GM10266 (cell line): Measurements from ENCODE around the gene UGT1A5.

Source experiments
- DNase-seq: peaks from one replicate; pipeline ENCODE4 v3.0.0; 2012; ENCODE audit errors: extremely low spot score
- TF ChIP-seq, protein P1 (sequence below): IDR thresholded peaks from 2 replicates; pipeline ENCODE4 v1.5.1; 2012; ENCODE audit warnings: mild to moderate bottlenecking, low read depth; ENCODE audit not compliant: control insufficient read depth, insufficient read depth; ENCODE audit errors: missing control alignments

UGT1A5 gene

DNA sequence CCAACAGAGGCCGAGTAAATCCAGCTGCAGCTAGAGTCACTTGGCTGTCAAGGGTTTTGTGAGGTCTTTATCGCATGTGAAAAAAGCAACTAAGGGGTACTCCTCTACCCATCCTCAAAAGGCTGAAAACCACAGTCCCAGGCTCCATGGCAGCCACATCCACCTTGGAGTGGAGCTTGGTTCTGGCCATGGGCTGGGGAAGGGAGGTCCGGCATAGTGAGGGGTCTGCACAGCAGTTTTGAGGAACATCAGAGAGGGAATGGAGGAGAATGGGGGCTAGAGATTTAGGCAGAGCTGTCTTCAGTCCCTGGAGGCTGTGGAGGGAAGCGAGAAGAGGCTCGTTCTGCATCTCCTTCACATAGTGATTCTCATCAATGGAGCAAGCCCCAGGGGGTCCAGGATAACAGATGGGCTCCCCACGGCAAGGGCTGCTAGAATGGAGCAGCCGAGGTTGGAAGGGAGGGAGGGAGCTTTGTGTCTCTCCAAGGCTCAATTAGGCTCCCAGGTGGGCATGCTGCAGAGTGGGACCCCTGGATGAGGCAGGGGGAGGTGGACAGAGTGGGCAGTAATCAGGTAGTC lies 86.5 kb downstream of the UGT1A5 start:
- TF ChIP-seq, protein P1, sequence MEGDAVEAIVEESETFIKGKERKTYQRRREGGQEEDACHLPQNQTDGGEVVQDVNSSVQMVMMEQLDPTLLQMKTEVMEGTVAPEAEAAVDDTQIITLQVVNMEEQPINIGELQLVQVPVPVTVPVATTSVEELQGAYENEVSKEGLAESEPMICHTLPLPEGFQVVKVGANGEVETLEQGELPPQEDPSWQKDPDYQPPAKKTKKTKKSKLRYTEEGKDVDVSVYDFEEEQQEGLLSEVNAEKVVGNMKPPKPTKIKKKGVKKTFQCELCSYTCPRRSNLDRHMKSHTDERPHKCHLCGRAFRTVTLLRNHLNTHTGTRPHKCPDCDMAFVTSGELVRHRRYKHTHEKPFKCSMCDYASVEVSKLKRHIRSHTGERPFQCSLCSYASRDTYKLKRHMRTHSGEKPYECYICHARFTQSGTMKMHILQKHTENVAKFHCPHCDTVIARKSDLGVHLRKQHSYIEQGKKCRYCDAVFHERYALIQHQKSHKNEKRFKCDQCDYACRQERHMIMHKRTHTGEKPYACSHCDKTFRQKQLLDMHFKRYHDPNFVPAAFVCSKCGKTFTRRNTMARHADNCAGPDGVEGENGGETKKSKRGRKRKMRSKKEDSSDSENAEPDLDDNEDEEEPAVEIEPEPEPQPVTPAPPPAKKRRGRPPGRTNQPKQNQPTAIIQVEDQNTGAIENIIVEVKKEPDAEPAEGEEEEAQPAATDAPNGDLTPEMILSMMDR: no peak
- DNase-seq: no peak

DNA sequence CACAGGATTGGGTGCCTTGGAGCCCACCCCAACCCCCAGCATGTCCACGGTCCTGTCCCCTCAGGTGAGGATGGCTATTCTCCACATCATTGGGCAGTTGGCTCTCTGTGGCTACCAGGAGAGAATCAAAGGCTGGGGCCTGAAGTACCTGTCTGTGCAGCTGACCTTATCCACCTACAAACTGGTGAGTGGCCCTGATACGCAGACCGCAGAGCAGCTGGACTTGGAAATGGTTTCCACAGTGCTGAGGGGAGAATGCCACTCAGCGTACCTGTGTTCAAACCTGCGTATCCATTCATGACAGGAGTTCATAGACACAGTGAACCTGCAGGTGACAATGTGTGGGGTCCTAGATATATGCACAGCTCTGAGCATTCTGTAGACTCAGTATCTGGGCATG lies 87.0 kb downstream of the UGT1A5 start:
- TF ChIP-seq, protein P1: no peak
- DNase-seq: no peak

DNA sequence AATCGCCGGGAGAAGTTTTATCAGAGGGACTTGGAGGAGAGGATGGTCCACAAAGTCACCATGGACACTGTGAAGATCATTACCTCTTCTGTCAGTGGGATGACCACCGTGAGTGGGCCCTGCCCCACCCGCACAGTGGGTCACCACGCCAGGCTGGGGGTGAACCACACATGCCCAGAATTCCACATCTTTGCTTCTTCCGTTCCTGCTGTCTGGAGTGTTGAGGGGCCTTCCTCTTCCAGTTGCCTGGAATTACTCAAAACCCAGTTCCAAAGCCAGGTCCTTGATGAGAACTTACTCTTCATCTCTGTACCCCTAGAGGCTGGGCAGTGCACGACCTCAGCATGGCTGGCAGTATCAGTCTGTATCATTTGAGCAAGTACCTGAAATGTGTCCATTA lies 87.5 kb downstream of the UGT1A5 start:
- DNase-seq: no peak
- TF ChIP-seq, protein P1: no peak

DNA sequence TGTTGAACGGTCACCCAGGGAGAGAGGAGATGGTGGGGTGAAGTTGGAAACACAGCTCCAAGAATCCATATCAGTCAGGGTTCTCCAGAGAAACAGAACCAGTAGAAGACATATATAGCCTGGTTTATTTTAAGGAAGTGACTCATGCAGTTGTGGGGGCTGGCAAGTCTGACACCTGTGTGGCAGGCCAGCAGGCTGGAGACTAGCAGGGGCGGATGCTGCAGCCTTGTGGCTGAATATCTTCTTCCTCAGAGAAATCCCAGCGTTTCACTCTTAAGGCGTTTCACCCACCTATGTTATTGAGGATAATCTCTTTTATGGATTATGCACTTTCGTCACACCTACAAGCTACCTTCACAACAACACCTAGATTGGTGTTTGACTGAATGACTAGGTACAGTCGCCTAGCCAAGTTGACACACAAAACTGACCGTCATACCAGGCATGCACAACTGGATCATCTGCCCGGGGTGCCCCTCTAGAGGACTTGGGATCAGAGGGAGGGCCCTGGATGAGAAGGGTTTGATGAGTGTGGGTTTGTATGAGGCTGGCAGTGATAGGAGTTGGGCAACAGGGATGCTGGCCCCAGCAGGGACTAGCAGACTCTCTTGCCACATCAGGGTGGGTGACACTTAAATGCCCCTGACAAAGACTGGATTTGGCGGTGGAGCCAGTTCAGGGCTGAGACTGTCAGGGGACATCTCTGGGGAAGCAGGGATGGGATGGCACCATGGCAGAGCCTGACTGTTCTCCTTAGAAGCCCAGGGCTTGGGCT lies 88.8 kb downstream of the UGT1A5 start:
- TF ChIP-seq, protein P1: no peak
- DNase-seq: no peak

DNA sequence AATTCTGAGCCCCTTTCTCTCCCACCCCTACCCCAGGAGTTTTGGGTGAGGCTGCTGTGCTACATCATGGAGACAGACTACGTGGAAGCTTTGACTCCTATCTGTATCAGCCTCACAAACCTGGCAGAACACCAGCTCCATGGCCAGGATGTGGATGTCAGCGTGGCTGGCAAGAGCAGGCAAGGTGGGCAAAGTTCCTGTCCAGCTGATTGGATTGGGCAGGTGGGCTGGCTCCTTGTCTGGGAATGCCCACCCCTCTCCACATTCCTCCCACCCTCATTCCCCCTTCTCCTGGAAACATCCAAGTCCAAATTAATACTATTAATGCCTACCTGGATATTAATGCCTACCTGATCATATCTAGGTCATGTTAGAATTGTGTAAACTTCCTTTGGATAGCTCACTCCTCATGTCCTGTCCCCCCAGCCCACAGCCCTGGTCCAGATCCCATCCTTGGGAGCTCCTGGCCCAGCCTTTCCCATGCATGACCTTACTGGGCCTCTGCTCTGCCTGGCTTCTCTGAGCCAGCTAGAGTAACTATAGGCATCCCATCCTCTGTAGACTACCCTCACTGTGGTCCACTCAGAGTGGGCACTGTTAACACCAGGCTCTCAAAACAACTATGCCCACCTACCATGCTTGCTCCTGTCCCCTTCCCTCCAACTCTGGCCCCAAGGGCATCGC lies 89.6 kb downstream of the UGT1A5 start:
- no peak for DNase-seq
- TF ChIP-seq, protein P1: no peak

DNA sequence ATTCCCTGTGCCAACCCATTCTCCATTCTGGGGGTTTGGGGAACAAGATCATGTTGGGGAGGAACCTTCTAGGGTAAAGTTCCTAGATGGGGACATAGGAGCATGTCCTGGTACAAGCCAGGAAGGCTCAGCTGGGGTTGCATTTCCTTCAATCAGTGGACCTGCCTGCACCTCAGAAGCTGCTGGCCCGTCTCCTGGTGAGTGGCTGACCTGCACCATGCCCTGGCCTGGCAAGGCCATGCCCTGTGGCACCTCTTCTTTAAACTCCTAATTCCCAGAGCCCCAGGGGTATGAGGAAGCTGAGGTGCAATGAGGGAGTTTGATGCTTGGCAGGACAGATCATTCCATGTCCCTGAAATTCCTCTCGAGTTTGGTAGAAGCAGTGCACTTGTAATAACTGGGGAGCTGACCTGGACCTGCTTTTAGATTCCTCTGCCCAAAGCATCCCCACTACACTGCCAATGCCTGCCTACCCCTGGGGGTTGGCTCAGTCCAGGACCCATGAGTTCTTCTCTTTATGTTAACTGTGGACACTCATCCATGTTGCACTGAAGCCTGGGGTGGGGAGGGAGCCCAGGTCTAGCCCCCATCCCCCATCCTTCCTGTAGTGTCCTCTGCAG lies 90.7 kb downstream of the UGT1A5 start:
- TF ChIP-seq, protein P1: no peak
- DNase-seq: no peak
